K562 (cell line): ENCODE results near the gene SLC25A42. TPM values are rescaled to one million over a fixed set of nuclear protein-coding genes. Genes with fewer than 3 reads are reported as not detected.
A peak's percentile ranks its signal among the peaks of the same experiment; 100 is the strongest.

Experiments used
- E2F3 ChIP-seq: fragments of 250-450 bp; sonication (Bioruptor Pico); IDR thresholded peaks from 2 replicates; pipeline ENCODE4 v1.4.0; 2020; ENCODE audit warnings: mild to moderate bottlenecking
- GTF2A2 ChIP-seq: IDR thresholded peaks from 2 replicates; pipeline ENCODE4 v1.6.1; 2016; ENCODE audit warnings: mild to moderate bottlenecking, missing genetic modification characterization, missing compliant biosample characterization
- POLR3G ChIP-seq: IDR thresholded peaks from 2 replicates; pipeline ENCODE4 v1.6.1; 2011; ENCODE audit not compliant: insufficient read length, insufficient replicate concordance; ENCODE audit errors: extremely low read depth
- polyA plus RNA-seq, 8 experiments: library from polyadenylated mRNA; depleted of rRNA in 4 of 8; stranded (reverse) in 5 of 8; unstranded in 3 of 8; fragments of >200 nt; fragmentation: Nextera tagmentation in 2 of 8; fragmentation: Illumina TruSeq in 1 of 8; extraction: Ambion mirVana in 2 of 8; extraction: Trizol in 1 of 8; gene quantifications; 2 replicates each; pipeline versions ENCODE4 v1.2.1 to v1.2.3, GENCODE V29; 2011 to 2014; ENCODE audit warnings: inconsistent platforms in 1 of 8, missing spikeins in 1 of 8
- total RNA-seq, 7 experiments: library from RNA; depleted of rRNA in 6 of 7; stranded (reverse); fragments of >200 nt in 6 of 7; fragmentation: Illumina TruSeq in 2 of 7; extraction: Trizol in 2 of 7; gene quantifications; 2 replicates each; pipeline versions ENCODE4 v1.2.1 to v1.2.3, GENCODE V29; 2011 to 2021; ENCODE audit warnings: low replicate concordance in 1 of 7
- TF ChIP-seq, protein P1 (sequence below): fragments of 450-650 bp; IDR thresholded peaks from 2 replicates; pipeline ENCODE4 v1.6.1; 2016; ENCODE audit warnings: mild to moderate bottlenecking, moderate library complexity
- TF ChIP-seq, protein P2 (sequence below): fragments of 450-650 bp; formaldehyde crosslinking; IDR thresholded peaks from 2 replicates; pipeline ENCODE4 v1.4.0; 2020; ENCODE audit warnings: mild to moderate bottlenecking, moderate library complexity

Gene SLC25A42
- total and polyA plus RNA-seq, 9 of the 15 experiments (the other 6 are each of a cell fraction or from before 2014, with no cell fraction given), result 0.59 to 32.2 (median 14.1) TPM

DNA sequence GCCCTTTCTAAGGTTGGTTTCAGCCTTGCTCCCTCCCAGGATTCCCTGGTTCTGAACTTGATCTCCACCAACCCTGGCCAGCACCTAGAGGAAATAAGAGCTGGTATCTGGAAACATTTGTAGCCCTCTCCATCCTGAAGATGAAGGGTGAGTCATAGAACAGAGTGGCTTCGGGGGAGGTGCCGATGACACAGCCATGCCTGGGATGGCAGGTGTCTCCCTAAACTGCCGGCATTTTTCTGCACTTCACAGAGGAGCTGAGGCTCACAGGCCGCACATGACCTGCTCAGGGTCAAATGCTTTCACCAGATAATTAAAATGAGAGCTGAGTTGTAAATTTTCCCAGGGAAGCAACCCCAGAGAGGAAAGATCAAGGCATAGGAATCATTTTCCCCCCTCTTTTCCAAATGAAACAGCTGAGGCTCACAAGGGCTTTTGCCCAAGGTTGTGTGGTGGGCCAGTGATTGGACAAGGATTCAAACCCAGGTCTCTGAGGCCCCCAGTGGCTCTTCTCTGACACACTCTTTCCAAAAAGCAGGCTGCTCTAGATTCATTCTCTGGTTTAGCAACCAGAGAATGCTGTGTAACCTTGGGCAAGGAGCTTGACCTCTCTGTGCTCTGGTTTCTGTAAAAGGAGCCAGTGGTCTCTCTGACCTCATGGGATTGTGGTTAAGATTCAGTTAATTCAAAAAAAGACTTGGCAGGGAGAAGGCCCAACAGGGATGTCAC is 1.2 kb upstream of the SLC25A42 start (continued):
- TF ChIP-seq, protein P1, sequence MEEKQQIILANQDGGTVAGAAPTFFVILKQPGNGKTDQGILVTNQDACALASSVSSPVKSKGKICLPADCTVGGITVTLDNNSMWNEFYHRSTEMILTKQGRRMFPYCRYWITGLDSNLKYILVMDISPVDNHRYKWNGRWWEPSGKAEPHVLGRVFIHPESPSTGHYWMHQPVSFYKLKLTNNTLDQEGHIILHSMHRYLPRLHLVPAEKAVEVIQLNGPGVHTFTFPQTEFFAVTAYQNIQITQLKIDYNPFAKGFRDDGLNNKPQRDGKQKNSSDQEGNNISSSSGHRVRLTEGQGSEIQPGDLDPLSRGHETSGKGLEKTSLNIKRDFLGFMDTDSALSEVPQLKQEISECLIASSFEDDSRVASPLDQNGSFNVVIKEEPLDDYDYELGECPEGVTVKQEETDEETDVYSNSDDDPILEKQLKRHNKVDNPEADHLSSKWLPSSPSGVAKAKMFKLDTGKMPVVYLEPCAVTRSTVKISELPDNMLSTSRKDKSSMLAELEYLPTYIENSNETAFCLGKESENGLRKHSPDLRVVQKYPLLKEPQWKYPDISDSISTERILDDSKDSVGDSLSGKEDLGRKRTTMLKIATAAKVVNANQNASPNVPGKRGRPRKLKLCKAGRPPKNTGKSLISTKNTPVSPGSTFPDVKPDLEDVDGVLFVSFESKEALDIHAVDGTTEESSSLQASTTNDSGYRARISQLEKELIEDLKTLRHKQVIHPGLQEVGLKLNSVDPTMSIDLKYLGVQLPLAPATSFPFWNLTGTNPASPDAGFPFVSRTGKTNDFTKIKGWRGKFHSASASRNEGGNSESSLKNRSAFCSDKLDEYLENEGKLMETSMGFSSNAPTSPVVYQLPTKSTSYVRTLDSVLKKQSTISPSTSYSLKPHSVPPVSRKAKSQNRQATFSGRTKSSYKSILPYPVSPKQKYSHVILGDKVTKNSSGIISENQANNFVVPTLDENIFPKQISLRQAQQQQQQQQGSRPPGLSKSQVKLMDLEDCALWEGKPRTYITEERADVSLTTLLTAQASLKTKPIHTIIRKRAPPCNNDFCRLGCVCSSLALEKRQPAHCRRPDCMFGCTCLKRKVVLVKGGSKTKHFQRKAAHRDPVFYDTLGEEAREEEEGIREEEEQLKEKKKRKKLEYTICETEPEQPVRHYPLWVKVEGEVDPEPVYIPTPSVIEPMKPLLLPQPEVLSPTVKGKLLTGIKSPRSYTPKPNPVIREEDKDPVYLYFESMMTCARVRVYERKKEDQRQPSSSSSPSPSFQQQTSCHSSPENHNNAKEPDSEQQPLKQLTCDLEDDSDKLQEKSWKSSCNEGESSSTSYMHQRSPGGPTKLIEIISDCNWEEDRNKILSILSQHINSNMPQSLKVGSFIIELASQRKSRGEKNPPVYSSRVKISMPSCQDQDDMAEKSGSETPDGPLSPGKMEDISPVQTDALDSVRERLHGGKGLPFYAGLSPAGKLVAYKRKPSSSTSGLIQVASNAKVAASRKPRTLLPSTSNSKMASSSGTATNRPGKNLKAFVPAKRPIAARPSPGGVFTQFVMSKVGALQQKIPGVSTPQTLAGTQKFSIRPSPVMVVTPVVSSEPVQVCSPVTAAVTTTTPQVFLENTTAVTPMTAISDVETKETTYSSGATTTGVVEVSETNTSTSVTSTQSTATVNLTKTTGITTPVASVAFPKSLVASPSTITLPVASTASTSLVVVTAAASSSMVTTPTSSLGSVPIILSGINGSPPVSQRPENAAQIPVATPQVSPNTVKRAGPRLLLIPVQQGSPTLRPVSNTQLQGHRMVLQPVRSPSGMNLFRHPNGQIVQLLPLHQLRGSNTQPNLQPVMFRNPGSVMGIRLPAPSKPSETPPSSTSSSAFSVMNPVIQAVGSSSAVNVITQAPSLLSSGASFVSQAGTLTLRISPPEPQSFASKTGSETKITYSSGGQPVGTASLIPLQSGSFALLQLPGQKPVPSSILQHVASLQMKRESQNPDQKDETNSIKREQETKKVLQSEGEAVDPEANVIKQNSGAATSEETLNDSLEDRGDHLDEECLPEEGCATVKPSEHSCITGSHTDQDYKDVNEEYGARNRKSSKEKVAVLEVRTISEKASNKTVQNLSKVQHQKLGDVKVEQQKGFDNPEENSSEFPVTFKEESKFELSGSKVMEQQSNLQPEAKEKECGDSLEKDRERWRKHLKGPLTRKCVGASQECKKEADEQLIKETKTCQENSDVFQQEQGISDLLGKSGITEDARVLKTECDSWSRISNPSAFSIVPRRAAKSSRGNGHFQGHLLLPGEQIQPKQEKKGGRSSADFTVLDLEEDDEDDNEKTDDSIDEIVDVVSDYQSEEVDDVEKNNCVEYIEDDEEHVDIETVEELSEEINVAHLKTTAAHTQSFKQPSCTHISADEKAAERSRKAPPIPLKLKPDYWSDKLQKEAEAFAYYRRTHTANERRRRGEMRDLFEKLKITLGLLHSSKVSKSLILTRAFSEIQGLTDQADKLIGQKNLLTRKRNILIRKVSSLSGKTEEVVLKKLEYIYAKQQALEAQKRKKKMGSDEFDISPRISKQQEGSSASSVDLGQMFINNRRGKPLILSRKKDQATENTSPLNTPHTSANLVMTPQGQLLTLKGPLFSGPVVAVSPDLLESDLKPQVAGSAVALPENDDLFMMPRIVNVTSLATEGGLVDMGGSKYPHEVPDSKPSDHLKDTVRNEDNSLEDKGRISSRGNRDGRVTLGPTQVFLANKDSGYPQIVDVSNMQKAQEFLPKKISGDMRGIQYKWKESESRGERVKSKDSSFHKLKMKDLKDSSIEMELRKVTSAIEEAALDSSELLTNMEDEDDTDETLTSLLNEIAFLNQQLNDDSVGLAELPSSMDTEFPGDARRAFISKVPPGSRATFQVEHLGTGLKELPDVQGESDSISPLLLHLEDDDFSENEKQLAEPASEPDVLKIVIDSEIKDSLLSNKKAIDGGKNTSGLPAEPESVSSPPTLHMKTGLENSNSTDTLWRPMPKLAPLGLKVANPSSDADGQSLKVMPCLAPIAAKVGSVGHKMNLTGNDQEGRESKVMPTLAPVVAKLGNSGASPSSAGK, result no peak
- TF ChIP-seq POLR3G (no peak), E2F3 (CRISPR knock-in tag) (no peak), GTF2A2 (tag) (0 out of 2 replicates have a peak, but pooled peaks have one; percentile 32)
- TF ChIP-seq, protein P2, sequence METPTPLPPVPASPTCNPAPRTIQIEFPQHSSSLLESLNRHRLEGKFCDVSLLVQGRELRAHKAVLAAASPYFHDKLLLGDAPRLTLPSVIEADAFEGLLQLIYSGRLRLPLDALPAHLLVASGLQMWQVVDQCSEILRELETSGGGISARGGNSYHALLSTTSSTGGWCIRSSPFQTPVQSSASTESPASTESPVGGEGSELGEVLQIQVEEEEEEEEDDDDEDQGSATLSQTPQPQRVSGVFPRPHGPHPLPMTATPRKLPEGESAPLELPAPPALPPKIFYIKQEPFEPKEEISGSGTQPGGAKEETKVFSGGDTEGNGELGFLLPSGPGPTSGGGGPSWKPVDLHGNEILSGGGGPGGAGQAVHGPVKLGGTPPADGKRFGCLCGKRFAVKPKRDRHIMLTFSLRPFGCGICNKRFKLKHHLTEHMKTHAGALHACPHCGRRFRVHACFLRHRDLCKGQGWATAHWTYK (CRISPR knock-in tag), result no peak
